Measurements from ENCODE around the gene SNRNP25.

DNA sequence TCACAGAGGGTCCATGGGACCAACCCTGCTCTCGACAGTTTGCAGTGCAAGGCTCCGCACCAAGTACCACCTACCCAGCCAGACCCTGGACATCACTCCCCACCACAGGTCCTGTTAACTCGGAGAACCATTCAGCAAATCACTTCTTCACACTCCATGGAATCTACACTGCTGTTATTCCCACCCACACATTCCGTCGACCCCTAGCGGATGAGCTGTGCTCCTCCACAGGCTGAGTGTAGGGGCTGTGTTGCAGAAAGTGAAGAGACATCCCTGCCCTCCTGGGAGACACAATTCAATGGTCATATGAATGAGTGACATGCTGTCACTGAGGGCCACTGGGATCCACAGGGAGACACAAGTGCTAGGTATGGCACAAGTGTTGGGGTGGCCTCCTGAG lies 51.9 kb downstream of the SNRNP25 start:
- no peak for TF ChIP-seq CTCF (IDR thresholded peaks at IDR 0.05; ENCODE audit: low read depth, low read length, missing input control)
- no peak for TF ChIP-seq REST (IDR thresholded peaks at IDR 0.05)
- no peak for TF ChIP-seq YY1 (IDR thresholded peaks at IDR 0.05)
- no peak for TF ChIP-seq GABPA (IDR thresholded peaks at IDR 0.05 in 1 of 2, conservative IDR thresholded peaks at IDR 0.05 in 1 of 2)
- no peak for TF ChIP-seq SP1 (IDR thresholded peaks at IDR 0.05)
- TF ChIP-seq, protein P1, sequence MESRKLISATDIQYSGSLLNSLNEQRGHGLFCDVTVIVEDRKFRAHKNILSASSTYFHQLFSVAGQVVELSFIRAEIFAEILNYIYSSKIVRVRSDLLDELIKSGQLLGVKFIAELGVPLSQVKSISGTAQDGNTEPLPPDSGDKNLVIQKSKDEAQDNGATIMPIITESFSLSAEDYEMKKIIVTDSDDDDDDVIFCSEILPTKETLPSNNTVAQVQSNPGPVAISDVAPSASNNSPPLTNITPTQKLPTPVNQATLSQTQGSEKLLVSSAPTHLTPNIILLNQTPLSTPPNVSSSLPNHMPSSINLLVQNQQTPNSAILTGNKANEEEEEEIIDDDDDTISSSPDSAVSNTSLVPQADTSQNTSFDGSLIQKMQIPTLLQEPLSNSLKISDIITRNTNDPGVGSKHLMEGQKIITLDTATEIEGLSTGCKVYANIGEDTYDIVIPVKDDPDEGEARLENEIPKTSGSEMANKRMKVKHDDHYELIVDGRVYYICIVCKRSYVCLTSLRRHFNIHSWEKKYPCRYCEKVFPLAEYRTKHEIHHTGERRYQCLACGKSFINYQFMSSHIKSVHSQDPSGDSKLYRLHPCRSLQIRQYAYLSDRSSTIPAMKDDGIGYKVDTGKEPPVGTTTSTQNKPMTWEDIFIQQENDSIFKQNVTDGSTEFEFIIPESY (IDR thresholded peaks at IDR 0.05) = no peak
- no peak for TF ChIP-seq RAD21 (IDR thresholded peaks at IDR 0.05)
- TF ChIP-seq, protein P2, sequence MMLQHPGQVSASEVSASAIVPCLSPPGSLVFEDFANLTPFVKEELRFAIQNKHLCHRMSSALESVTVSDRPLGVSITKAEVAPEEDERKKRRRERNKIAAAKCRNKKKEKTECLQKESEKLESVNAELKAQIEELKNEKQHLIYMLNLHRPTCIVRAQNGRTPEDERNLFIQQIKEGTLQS (IDR thresholded peaks at IDR 0.05) = no peak
- TF ChIP-seq TAF1 (conservative IDR thresholded peaks at IDR 0.05) = no peak
- no peak for TF ChIP-seq JUND (IDR thresholded peaks at IDR 0.05)

All from liver (tissue), 3 donors.